ENCODE data around the gene APCDD1L. TPM values are rescaled to one million over a fixed set of nuclear protein-coding genes. Genes with fewer than 3 reads are reported as not detected.

APCDD1L gene
- total and polyA plus RNA-seq, 11 donors: 0.24 to 1.1 (median 0.60) TPM; not detected in 2

DNA sequence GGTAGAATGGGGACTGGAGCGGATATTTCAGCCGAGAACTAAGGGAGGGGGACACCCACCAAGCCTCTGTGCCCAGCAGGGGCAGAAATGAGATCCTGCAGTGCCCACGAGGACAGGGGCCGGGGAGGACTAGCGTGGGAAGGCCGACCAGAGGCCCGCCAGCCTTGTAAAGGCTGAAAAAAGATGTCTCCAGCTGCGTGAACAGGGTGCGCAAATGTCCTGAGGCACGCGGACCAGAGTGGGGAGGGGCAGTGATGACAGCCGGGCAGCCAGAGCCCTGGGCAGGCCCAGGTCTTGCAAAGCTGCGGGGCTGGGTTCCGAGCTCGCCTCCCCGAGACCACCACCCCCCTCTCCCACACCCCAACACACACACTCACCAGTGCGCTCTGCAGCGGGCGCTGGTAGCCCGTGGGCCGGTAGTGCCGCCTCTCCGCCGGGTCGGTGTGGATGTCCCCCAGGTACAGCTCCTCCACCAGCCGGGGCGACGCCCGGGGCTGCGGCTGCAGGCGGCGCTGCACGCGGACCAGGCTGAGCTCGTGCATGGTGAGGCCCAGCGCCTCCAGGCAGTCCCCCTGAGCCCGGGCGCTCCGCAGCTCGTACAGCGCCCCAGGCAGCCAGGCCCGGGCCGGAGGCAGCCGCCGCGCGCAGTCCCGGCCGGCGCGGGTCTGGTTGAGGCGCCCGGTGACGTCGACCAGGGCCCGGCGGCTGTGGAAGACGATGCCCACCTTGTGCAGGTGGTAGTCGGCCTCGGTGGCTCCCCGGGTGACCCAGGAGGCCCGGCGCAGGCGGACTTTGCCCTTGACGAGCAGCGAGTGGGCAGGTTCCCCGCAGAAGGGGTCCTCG is 48.2 kb downstream of the APCDD1L start:
- intact Hi-C loops (cut with DNase I): no loop called here
- TF ChIP-seq, protein P1, sequence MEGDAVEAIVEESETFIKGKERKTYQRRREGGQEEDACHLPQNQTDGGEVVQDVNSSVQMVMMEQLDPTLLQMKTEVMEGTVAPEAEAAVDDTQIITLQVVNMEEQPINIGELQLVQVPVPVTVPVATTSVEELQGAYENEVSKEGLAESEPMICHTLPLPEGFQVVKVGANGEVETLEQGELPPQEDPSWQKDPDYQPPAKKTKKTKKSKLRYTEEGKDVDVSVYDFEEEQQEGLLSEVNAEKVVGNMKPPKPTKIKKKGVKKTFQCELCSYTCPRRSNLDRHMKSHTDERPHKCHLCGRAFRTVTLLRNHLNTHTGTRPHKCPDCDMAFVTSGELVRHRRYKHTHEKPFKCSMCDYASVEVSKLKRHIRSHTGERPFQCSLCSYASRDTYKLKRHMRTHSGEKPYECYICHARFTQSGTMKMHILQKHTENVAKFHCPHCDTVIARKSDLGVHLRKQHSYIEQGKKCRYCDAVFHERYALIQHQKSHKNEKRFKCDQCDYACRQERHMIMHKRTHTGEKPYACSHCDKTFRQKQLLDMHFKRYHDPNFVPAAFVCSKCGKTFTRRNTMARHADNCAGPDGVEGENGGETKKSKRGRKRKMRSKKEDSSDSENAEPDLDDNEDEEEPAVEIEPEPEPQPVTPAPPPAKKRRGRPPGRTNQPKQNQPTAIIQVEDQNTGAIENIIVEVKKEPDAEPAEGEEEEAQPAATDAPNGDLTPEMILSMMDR (IDR thresholded peaks at IDR 0.05): no peak
- no peak for TF ChIP-seq POLR2A (IDR thresholded peaks at IDR 0.05)
- H3K27me3 ChIP-seq: peaks cover 0 to 3% (median 0%) of the 10 kb centered on the region in 9 donors
- no peaks in the 10 kb centered on the region for H3K9me3 ChIP-seq
- 62 to 76% (median 66%) methylated on average over 22 to 68 of the region's 68 CpGs for WGBS, 4 donors
- ATAC-seq: no peak
- H3K36me3 ChIP-seq: no peaks in the 10 kb centered on the region
- no peak for DNase-seq
- no peak overlapping the region for H3K27ac ChIP-seq
- no peak overlapping the region for H3K4me3 ChIP-seq
- H3K4me1 ChIP-seq: peaks cover 0 to 10% (median 0%) of the 10 kb centered on the region in 12 donors

DNA sequence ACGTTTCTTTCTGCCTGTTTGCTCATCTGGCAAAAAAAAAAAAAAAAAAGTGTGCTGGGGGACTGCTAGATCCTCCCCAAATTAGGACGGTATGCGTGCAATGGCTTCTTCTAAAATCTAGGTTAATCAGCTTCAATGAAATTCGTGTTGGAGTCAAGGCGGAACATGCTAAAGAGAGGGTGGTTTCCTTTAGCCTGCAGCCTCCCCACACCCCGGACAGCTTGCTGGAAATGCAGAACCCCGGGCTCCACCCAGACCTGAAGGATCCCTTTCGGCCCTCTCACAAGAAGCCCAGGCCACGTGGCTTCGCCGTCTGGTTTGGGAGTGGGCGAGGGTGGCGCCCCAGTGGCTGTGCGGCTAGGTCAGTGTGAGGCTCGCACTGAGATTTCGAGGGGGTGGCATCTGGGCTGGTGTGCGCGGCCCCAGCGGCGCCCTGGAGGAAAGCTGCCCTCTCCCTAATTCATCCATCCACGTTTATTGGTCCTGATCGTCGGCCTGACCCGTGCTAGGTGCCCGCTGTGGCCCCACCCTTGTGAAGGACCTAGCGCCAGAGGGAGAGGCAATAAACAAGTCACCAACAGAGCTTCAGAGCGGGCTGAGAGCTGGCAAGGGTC is 49.0 kb downstream of the APCDD1L start:
- TF ChIP-seq POLR2A (IDR thresholded peaks at IDR 0.05): no peak
- TF ChIP-seq, protein P1 (IDR thresholded peaks at IDR 0.05): no peak

DNA sequence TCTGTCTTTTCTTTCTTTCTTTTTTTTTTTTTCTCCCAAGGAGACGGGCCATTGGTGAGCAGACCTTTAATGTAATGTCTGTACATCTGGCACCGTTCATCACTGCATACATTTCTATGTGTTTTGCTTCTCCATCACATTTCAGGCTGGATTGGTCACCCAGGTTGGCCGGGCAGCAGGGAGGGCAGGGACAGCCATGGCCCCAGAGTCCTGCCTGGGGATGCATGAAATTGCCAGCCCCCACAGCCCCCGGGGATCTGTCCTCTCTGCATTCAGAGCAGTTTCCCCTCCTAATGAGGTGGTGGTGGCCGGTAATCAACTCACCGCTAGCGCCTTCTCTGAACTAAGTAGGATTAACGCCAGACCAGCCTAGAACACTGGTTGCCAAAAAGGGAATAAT is 50.4 kb downstream of the APCDD1L start:
- Histone ChIP-seq H3K4me3 (no peak overlapping the region), H3K9me3 (no peaks in the 10 kb centered on the region), H3K27me3 (peaks cover 0 to 3% (median 0%) of the 10 kb centered on the region in 9 donors), H3K36me3 (no peaks in the 10 kb centered on the region), H3K27ac (no peak overlapping the region), H3K4me1 (no peaks in the 10 kb centered on the region)
- TF ChIP-seq POLR2A (IDR thresholded peaks at IDR 0.05): no peak
- TF ChIP-seq, protein P1 (IDR thresholded peaks at IDR 0.05): no peak
- no peak for ATAC-seq
- 68 to 75% (median 71%) methylated on average over 8 of the region's 8 CpGs for WGBS, 4 donors
- DNase-seq: no peak
- intact Hi-C loops (cut with DNase I): no loop called here

More for the DNA sequence above, 49.0 kb downstream of the APCDD1L start:
- peaks cover 0 to 8% (median 0%) of the 10 kb centered on the region in 12 donors for H3K4me1 ChIP-seq
- DNase-seq: no peak
- H3K4me3 ChIP-seq: no peak overlapping the region
- no peak for ATAC-seq
- intact Hi-C loops (cut with DNase I): no loop called here
- H3K9me3 ChIP-seq: no peaks in the 10 kb centered on the region
- 92 to 96% (median 94%) methylated on average over 26 to 27 of the region's 27 CpGs for WGBS, 4 donors
- no peaks in the 10 kb centered on the region for H3K36me3 ChIP-seq
- H3K27ac ChIP-seq: no peak overlapping the region
- peaks cover 0 to 3% (median 0%) of the 10 kb centered on the region in 9 donors for H3K27me3 ChIP-seq

GRCh38 chr20:58463256-58463655 is 51.9 kb downstream of the APCDD1L start:
- peaks cover 0 to 3% (median 0%) of the 10 kb centered on the region in 9 donors for H3K27me3 ChIP-seq
- DNase-seq (no peak), ATAC-seq (no peak)
- WGBS, 4 donors: 68 to 77% (median 72%) methylated on average over 10 of the region's 10 CpGs
- no peaks in the 10 kb centered on the region for H3K9me3 ChIP-seq
- TF ChIP-seq, protein P1 (IDR thresholded peaks at IDR 0.05): no peak
- no peak for TF ChIP-seq POLR2A (IDR thresholded peaks at IDR 0.05)
- H3K36me3 ChIP-seq: no peaks in the 10 kb centered on the region
- intact Hi-C loops (cut with DNase I): no loop called here
- H3K27ac ChIP-seq: no peak overlapping the region
- H3K4me3 ChIP-seq: no peak overlapping the region
- no peaks in the 10 kb centered on the region for H3K4me1 ChIP-seq

Data from heart left ventricle (tissue), 16 donors.